K562 (cell line): ENCODE data around the gene ASPHD2. TPM values are rescaled to one million over a fixed set of nuclear protein-coding genes. Genes with fewer than 3 reads are reported as not detected.

ENCODE experiments used
- ARNT ChIP-seq, 2 experiments: fragments of 450-650 bp; IDR thresholded peaks; 2 replicates each; pipeline ENCODE4 v1.6.1; 2016; ENCODE audit warnings: mild to moderate bottlenecking in 1 of 2
- DMBX1 ChIP-seq: fragments of 250-450 bp; sonication (Bioruptor Pico); IDR thresholded peaks from 2 replicates; pipeline ENCODE4 v1.8.0; 2022; ENCODE audit warnings: inconsistent platforms, mild to moderate bottlenecking, moderate library complexity, borderline replicate concordance
- EP300 ChIP-seq: IDR thresholded peaks from 2 replicates; pipeline ENCODE4 v1.6.1; 2012; ENCODE audit warnings: low read length, improper control_type of control experiment
- ESRRA ChIP-seq: fragments of 450-650 bp; IDR thresholded peaks from 2 replicates; pipeline ENCODE4 v1.6.1; 2014; ENCODE audit warnings: low read depth, mild to moderate bottlenecking, moderate library complexity, borderline replicate concordance
- ETV5 ChIP-seq: sonication (generic); formaldehyde crosslinking; IDR thresholded peaks from 2 replicates; pipeline ENCODE4 v1.4.0; 2020; ENCODE audit warnings: low read depth, mild to moderate bottlenecking, missing genetic modification reagents
- FOXM1 ChIP-seq, 2 experiments: fragments of 450-650 bp in 1 of 2; sonication (generic) in 1 of 2; formaldehyde crosslinking in 1 of 2; IDR thresholded peaks; 2 replicates each; pipeline versions ENCODE4 v1.6.1 to v1.9.0; 2017 to 2022; ENCODE audit warnings: low read depth in 2 of 2, mild to moderate bottlenecking in 2 of 2, missing genetic modification reagents in 1 of 2, moderate library complexity in 1 of 2
- HDAC3 ChIP-seq: fragments of 450-650 bp; IDR thresholded peaks from 2 replicates; pipeline ENCODE4 v1.6.1; 2018; ENCODE audit warnings: borderline replicate concordance, mild to moderate bottlenecking, moderate library complexity; ENCODE audit not compliant: partially characterized antibody
- ILF3 ChIP-seq: fragments of 450-650 bp; IDR thresholded peaks from 2 replicates; pipeline ENCODE4 v1.6.1; 2018; ENCODE audit warnings: antibody characterized with exemption, mild to moderate bottlenecking, moderate library complexity, borderline replicate concordance
- KLF16 ChIP-seq: IDR thresholded peaks from 2 replicates; pipeline ENCODE4 v1.6.1; 2016; ENCODE audit warnings: antibody characterized with exemption
- MCM2 ChIP-seq: fragments of 450-650 bp; IDR thresholded peaks from 2 replicates; pipeline ENCODE4 v1.6.1; 2017; ENCODE audit warnings: low read depth, mild to moderate bottlenecking
- MTA2 ChIP-seq: fragments of 450-650 bp; IDR thresholded peaks from 2 replicates; pipeline ENCODE4 v1.6.1; 2016; ENCODE audit warnings: low read depth
- NFE2 ChIP-seq: IDR thresholded peaks from 2 replicates; pipeline ENCODE4 v1.6.1; 2014; ENCODE audit warnings: antibody characterized with exemption, low read depth
- NUFIP1 ChIP-seq: fragments of 450-650 bp; IDR thresholded peaks from 2 replicates; pipeline ENCODE4 v1.6.1; 2018; ENCODE audit not compliant: partially characterized antibody
- PHB2 ChIP-seq: fragments of 450-650 bp; IDR thresholded peaks from 2 replicates; pipeline ENCODE4 v1.6.1; 2017; ENCODE audit warnings: low read depth
- POLR2H ChIP-seq: IDR thresholded peaks from 2 replicates; pipeline ENCODE4 v1.6.1; 2016; ENCODE audit warnings: missing genetic modification characterization, low read depth, mild to moderate bottlenecking, control low read depth, missing compliant biosample characterization, moderate library complexity
- RBBP5 ChIP-seq: fragments of 200-600 bp; sonication (generic); IDR thresholded peaks from 2 replicates; pipeline ENCODE4 v1.6.1; 2012; ENCODE audit warnings: borderline replicate concordance, mild to moderate bottlenecking, low read length, control low read depth, inconsistent platforms; ENCODE audit not compliant: insufficient read depth, poor library complexity, severe bottlenecking
- RHOXF2B ChIP-seq: fragments of 250-450 bp; sonication (Bioruptor Pico); conservative IDR thresholded peaks from 2 replicates; pipeline ENCODE4 v1.5.1; 2021
- SOX6 ChIP-seq: fragments of 450-650 bp; IDR thresholded peaks from 2 replicates; pipeline ENCODE4 v1.6.1; 2014; ENCODE audit warnings: mild to moderate bottlenecking
- TCF3 ChIP-seq: sonication (generic); formaldehyde crosslinking; IDR thresholded peaks from 2 replicates; pipeline ENCODE4 v1.4.0; 2020; ENCODE audit warnings: mild to moderate bottlenecking, missing genetic modification reagents
- XRCC3 ChIP-seq: fragments of 450-650 bp; IDR thresholded peaks from 2 replicates; pipeline ENCODE4 v1.6.1; 2017; ENCODE audit warnings: mild to moderate bottlenecking, moderate library complexity
- ZNF146 ChIP-seq: IDR thresholded peaks from one replicate; pipeline ENCODE4 v1.6.1; 2018; ENCODE audit warnings: missing compliant biosample characterization; ENCODE audit not compliant: unreplicated experiment
- ZNF184 ChIP-seq: sonication (generic); formaldehyde crosslinking; IDR thresholded peaks from 2 replicates; pipeline ENCODE4 v1.5.0; 2020; ENCODE audit warnings: missing genetic modification reagents
- polyA plus RNA-seq, 8 experiments: library from polyadenylated mRNA; depleted of rRNA in 4 of 8; stranded (reverse) in 5 of 8; unstranded in 3 of 8; fragments of >200 nt; fragmentation: Nextera tagmentation in 2 of 8; fragmentation: Illumina TruSeq in 1 of 8; extraction: Ambion mirVana in 2 of 8; extraction: Trizol in 1 of 8; gene quantifications; 2 replicates each; pipeline versions ENCODE4 v1.2.1 to v1.2.3, GENCODE V29; 2011 to 2014; ENCODE audit warnings: inconsistent platforms in 1 of 8, missing spikeins in 1 of 8
- total RNA-seq, 7 experiments: library from RNA; depleted of rRNA in 6 of 7; stranded (reverse); fragments of >200 nt in 6 of 7; fragmentation: Illumina TruSeq in 2 of 7; extraction: Trizol in 2 of 7; gene quantifications; 2 replicates each; pipeline versions ENCODE4 v1.2.1 to v1.2.3, GENCODE V29; 2011 to 2021; ENCODE audit warnings: low replicate concordance in 1 of 7
- TF ChIP-seq, protein P1 (sequence below): sonication (generic); formaldehyde crosslinking; IDR thresholded peaks from 2 replicates; pipeline ENCODE4 v1.8.0; 2023; ENCODE audit warnings: missing genetic modification reagents, mild to moderate bottlenecking, borderline replicate concordance
- TF ChIP-seq, protein P2 (sequence below): fragments of 250-450 bp; sonication (Bioruptor Pico); IDR thresholded peaks from 2 replicates; pipeline ENCODE4 v1.5.0; 2021

The ASPHD2 gene
- total and polyA plus RNA-seq, 9 of the 15 experiments (the other 6 are each of a cell fraction or from before 2014, with no cell fraction given), result 0.18 to 0.64 (median 0.36) TPM

DNA sequence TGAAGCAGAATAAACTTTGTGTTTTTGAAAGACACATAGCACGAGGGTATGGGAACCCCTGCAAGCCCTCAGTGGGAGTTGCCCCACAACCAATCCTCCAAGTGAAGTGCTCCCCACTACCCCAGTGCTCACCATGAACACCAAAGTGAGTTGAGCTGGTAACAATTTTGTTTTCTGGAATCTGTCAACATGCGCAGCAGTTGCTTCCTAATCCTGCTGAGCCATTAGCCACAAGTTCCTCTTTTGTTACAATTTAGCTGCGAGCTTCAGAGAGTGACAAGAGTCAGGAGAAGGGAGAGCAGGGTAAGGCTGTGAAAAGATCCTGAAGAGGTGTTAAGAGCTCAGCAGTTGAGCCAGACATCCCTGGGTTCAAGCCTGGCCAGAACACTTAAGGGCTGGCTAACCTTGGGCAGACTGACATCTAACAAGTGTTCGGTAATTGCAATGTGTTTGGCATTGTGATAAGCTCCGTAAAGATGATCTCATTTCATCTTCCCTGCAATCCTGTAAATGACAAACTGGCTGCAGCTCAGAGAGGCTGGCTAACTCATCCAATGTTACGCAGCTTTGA is 24.1 kb upstream of the ASPHD2 start (continued):
- TF ChIP-seq DMBX1 (peak; percentile 28; the same call in 1 of the 2 replicates), RBBP5 (peak; percentile 31), RHOXF2B (no peak), SOX6 (peak; percentile 92), PHB2 (0 out of 2 replicates have a peak, but pooled peaks have one; percentile 46), ILF3 (peak; percentile 63; the same call in 1 of the 2 replicates), MTA2 (peak; percentile 84), ZNF146 (CRISPR knock-in tag) (no peak), ESRRA (peak; percentile 73; the same call in 1 of the 2 replicates), MCM2 (0 out of 2 replicates have a peak, but pooled peaks have one; percentile 60), FOXM1 (IDR thresholded peaks at IDR 0.05; ENCODE audit: low read depth) (peak; percentile 67; the same call in 1 of the 2 replicates), FOXM1 (CRISPR knock-in tag; IDR thresholded peaks at IDR 0.05; ENCODE audit: low read depth) (no peak), KLF16 (peak; percentile 86), XRCC3 (no peak), EP300 (peak; percentile 96), NUFIP1 (no peak), POLR2H (no peak), ARNT (IDR thresholded peaks at IDR 0.05) (peak in 1 of 2 experiments; percentile 91; a peak in 2 of 4 replicates), ZNF184 (no peak), ETV5 (CRISPR knock-in tag) (peak; percentile 78), HDAC3 (peak; percentile 67), NFE2 (peak; percentile 72), TCF3 (CRISPR knock-in tag) (peak; percentile 97)
- TF ChIP-seq, protein P1, sequence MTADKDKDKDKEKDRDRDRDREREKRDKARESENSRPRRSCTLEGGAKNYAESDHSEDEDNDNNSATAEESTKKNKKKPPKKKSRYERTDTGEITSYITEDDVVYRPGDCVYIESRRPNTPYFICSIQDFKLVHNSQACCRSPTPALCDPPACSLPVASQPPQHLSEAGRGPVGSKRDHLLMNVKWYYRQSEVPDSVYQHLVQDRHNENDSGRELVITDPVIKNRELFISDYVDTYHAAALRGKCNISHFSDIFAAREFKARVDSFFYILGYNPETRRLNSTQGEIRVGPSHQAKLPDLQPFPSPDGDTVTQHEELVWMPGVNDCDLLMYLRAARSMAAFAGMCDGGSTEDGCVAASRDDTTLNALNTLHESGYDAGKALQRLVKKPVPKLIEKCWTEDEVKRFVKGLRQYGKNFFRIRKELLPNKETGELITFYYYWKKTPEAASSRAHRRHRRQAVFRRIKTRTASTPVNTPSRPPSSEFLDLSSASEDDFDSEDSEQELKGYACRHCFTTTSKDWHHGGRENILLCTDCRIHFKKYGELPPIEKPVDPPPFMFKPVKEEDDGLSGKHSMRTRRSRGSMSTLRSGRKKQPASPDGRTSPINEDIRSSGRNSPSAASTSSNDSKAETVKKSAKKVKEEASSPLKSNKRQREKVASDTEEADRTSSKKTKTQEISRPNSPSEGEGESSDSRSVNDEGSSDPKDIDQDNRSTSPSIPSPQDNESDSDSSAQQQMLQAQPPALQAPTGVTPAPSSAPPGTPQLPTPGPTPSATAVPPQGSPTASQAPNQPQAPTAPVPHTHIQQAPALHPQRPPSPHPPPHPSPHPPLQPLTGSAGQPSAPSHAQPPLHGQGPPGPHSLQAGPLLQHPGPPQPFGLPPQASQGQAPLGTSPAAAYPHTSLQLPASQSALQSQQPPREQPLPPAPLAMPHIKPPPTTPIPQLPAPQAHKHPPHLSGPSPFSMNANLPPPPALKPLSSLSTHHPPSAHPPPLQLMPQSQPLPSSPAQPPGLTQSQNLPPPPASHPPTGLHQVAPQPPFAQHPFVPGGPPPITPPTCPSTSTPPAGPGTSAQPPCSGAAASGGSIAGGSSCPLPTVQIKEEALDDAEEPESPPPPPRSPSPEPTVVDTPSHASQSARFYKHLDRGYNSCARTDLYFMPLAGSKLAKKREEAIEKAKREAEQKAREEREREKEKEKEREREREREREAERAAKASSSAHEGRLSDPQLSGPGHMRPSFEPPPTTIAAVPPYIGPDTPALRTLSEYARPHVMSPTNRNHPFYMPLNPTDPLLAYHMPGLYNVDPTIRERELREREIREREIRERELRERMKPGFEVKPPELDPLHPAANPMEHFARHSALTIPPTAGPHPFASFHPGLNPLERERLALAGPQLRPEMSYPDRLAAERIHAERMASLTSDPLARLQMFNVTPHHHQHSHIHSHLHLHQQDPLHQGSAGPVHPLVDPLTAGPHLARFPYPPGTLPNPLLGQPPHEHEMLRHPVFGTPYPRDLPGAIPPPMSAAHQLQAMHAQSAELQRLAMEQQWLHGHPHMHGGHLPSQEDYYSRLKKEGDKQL (CRISPR knock-in tag), result no peak
- TF ChIP-seq, protein P2, sequence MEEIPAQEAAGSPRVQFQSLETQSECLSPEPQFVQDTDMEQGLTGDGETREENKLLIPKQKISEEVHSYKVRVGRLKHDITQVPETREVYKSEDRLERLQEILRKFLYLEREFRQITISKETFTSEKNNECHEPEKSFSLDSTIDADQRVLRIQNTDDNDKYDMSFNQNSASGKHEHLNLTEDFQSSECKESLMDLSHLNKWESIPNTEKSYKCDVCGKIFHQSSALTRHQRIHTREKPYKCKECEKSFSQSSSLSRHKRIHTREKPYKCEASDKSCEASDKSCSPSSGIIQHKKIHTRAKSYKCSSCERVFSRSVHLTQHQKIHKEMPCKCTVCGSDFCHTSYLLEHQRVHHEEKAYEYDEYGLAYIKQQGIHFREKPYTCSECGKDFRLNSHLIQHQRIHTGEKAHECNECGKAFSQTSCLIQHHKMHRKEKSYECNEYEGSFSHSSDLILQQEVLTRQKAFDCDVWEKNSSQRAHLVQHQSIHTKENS, result no peak
